Measurements from ENCODE around the gene NLN.

Gene NLN

DNA sequence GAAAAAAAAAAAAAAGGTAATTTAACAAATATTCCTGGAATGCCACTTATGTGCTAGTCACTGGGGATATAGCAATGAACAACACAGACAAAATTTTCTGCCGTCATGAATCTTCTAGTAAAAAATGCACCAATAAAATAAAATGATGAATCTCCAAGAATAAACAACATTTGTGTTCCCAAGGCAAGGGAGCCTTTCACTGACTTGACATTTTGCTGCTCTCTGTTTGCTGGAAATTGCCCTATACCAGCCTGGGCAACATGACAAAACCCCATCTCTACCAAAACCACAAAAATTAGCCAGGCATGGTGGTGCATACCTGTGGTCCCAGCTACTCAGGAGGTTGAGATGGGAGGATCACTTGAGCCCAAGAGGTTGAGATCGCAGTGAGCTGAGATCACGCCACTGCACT is 139.8 kb downstream of the NLN start:
- TF ChIP-seq EZH2phosphoT487 (IDR thresholded peaks at IDR 0.05; ENCODE audit: borderline replicate concordance, low read length) (no peak), CTCF (IDR thresholded peaks at IDR 0.05; ENCODE audit: low read depth, low read length, poor library complexity, severe bottlenecking) (no peak)
- Histone ChIP-seq H3K4me1 (ENCODE audit: control insufficient read depth, low read length) (peaks cover 5% of the 10 kb centered on the region), H3F3A (ENCODE audit: control insufficient read depth, insufficient read depth) (no peaks in the 10 kb centered on the region), H3K27me3 (ENCODE audit: control insufficient read depth, low read length) (no peaks in the 10 kb centered on the region), H3K9me2 (replicated peaks; ENCODE audit: control insufficient read depth, low read length) (no peaks in the 10 kb centered on the region), H3K36me3 (ENCODE audit: control insufficient read depth, low read length) (no peaks in the 10 kb centered on the region), H3K27ac (ENCODE audit: low read depth, low read length) (no peak overlapping the region), H3K4me3 (ENCODE audit: low read length) (no peak overlapping the region), H4K20me1 (ENCODE audit: control insufficient read depth, insufficient read depth, low read depth, low read length) (no peaks in the 10 kb centered on the region), H3K4me2 (ENCODE audit: low read length) (no peak overlapping the region), H3K79me2 (ENCODE audit: control insufficient read depth, low read length) (no peaks in the 10 kb centered on the region), H3K9me3 (ENCODE audit: control insufficient read depth, insufficient read depth, low read length) (no peaks in the 10 kb centered on the region)

- no peaks in the 10 kb centered on the region for H3K79me2 ChIP-seq (ENCODE audit: control insufficient read depth, low read length)
- H3K9me3 ChIP-seq (ENCODE audit: control insufficient read depth, insufficient read depth, low read length): no peaks in the 10 kb centered on the region
- TF ChIP-seq EZH2phosphoT487 (IDR thresholded peaks at IDR 0.05; ENCODE audit: borderline replicate concordance, low read length) (no peak), CTCF (IDR thresholded peaks at IDR 0.05; ENCODE audit: low read depth, low read length, poor library complexity, severe bottlenecking) (no peak)
- no peak overlapping the region for H3K4me3 ChIP-seq (ENCODE audit: low read length)
- no peak overlapping the region for H3K27ac ChIP-seq (ENCODE audit: low read depth, low read length)
- H3K9me2 ChIP-seq (replicated peaks; ENCODE audit: control insufficient read depth, low read length): no peaks in the 10 kb centered on the region
- H3K36me3 ChIP-seq (ENCODE audit: control insufficient read depth, low read length): no peaks in the 10 kb centered on the region
- no peaks in the 10 kb centered on the region for H3K27me3 ChIP-seq (ENCODE audit: control insufficient read depth, low read length)
- H4K20me1 ChIP-seq (ENCODE audit: control insufficient read depth, insufficient read depth, low read depth, low read length): no peaks in the 10 kb centered on the region
- peaks cover 10% of the 10 kb centered on the region for H3K4me1 ChIP-seq (ENCODE audit: control insufficient read depth, low read length)
- H3F3A ChIP-seq (ENCODE audit: control insufficient read depth, insufficient read depth): no peaks in the 10 kb centered on the region
- no peak overlapping the region for H3K4me2 ChIP-seq (ENCODE audit: low read length)
Measured at GRCh38 chr5:65862384-65862783, 140.4 kb downstream of the NLN start.

- Histone ChIP-seq H3K9me2 (replicated peaks; ENCODE audit: control insufficient read depth, low read length) (no peaks in the 10 kb centered on the region), H3K4me3 (ENCODE audit: low read length) (no peak overlapping the region), H3K36me3 (ENCODE audit: control insufficient read depth, low read length) (no peaks in the 10 kb centered on the region), H3K4me1 (ENCODE audit: control insufficient read depth, low read length) (peaks cover 8% of the 10 kb centered on the region), H3K9me3 (ENCODE audit: control insufficient read depth, insufficient read depth, low read length) (no peaks in the 10 kb centered on the region), H3K79me2 (ENCODE audit: control insufficient read depth, low read length) (no peaks in the 10 kb centered on the region), H3K4me2 (ENCODE audit: low read length) (no peak overlapping the region), H3K27me3 (ENCODE audit: control insufficient read depth, low read length) (no peaks in the 10 kb centered on the region), H3K27ac (ENCODE audit: low read depth, low read length) (no peak overlapping the region), H4K20me1 (ENCODE audit: control insufficient read depth, insufficient read depth, low read depth, low read length) (no peaks in the 10 kb centered on the region), H3F3A (ENCODE audit: control insufficient read depth, insufficient read depth) (no peaks in the 10 kb centered on the region)
- no peak for TF ChIP-seq CTCF (IDR thresholded peaks at IDR 0.05; ENCODE audit: low read depth, low read length, poor library complexity, severe bottlenecking)
- no peak for TF ChIP-seq EZH2phosphoT487 (IDR thresholded peaks at IDR 0.05; ENCODE audit: borderline replicate concordance, low read length)
Measured at GRCh38 chr5:65863747-65864146, 141.7 kb downstream of the NLN start.

Measured in DOHH2 (cell line).